Hematopoietic multipotent progenitor cell treated with erythropoietin and hydrocortisone succinate and interleukin-3 and kit ligand, for 6 days (in vitro differentiated cells): ENCODE results near the gene SPON2.
A peak's percentile ranks its signal among the peaks of the same experiment; 100 is the strongest.
"Not testable (repeated sequence)": the region's sequence is repeated elsewhere in the genome, so short reads cannot be mapped to it uniquely, and the experiment has no call there.

Source experiments
- DNase-seq: peaks from one replicate; pipeline ENCODE4 v3.0.0-alpha.2; 2015

SPON2 gene

GRCh38 chr4:1137063-1137776 lies 35.2 kb downstream of the SPON2 start:
- peak; percentile 54 for DNase-seq

- peak; percentile 46 for DNase-seq
Observed at GRCh38 chr4:1136048-1136447, 36.3 kb downstream of the SPON2 start.

GRCh38 chr4:1133033-1133432 lies 39.4 kb downstream of the SPON2 start:
- DNase-seq, result no peak

DNA sequence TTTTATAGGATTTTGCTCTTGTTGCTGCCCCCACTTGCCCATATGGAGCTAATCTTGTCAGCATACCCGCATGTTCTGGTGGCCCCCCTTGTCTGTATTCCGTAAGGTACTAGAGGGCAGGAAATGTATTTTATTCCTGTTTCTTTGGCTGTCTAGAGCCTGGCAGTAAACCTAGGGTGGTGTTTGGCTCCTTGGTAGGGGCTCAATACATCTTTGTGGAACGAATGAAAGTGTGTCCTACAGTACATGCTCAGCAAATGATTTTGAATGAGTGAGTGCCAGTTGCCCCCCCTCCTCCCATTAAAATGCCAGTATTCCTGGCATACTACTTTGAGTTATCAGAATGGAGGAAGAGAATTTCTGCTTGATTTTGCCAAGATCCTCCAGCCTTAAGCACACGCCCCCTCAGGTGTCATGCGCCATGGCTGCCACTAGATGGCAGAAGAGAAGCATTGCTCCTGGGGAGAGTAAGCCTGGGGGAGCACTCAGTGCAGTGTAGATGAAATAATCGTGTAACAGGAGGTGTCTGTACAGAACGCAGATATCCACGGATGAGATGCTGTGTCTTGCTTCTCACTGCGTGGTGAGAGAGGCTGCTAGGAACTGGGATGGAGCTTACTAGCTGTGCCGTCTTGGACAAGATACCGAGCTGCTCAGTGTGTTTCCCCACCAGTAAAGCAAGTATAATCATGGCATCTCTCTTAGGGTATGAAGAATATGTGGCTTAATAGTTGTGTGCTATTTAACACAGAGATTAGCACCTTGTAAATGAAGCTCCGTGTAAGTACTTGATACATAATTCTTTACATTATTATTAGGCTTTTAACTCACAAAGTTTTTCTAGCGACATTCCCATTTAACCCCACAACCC lies 41.8 kb downstream of the SPON2 start:
- DNase-seq, result peak; percentile 85

DNA sequence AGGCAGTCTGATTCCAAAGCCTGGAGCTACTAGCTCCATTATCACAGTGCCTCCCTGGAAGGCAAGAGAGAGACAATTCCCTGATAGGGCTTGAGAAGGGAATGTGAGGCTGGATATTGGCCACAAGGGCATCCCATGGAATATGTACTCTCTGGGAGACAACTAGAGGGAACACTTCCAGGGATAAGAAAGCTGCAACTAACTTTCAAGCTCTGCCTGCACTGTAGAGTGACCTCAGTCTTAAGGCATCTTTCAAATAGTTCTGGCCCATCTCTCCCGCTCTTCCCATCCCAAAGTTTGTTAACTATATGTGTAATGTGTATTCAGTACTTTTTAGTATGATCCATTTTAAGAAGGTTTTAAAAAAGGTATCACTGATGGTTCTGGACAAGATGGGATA lies 45.9 kb downstream of the SPON2 start:
- no peak for DNase-seq

GRCh38 chr4:1125466-1125865 lies 46.9 kb downstream of the SPON2 start:
- not testable (repeated sequence) for DNase-seq

- DNase-seq, result no peak
Observed at GRCh38 chr4:1124818-1125217, 47.6 kb downstream of the SPON2 start.

DNA sequence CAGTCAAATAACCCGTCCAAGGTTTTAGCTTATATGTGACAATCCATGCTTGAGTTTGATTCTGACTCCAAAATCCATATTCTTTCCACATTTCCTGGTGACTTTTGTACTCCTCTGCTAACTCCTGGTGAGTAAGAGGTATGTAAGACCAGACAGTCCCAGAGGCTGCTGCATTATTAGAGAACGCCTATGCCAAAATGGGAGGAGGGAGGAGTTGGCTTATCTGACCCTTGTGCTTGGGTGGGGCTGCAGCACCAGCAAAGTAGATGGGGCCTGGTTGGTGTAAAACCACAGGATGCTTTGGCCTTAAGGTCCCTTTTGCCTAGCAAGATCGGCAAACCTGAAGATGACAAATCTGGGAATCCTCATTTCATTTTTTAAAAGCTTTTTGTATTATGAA lies 49.9 kb downstream of the SPON2 start:
- peak; percentile 67 for DNase-seq
